ENCODE data around the gene SERTAD2.
A peak's percentile ranks its signal among the peaks of the same experiment; 100 is the strongest.

SERTAD2 gene

DNA sequence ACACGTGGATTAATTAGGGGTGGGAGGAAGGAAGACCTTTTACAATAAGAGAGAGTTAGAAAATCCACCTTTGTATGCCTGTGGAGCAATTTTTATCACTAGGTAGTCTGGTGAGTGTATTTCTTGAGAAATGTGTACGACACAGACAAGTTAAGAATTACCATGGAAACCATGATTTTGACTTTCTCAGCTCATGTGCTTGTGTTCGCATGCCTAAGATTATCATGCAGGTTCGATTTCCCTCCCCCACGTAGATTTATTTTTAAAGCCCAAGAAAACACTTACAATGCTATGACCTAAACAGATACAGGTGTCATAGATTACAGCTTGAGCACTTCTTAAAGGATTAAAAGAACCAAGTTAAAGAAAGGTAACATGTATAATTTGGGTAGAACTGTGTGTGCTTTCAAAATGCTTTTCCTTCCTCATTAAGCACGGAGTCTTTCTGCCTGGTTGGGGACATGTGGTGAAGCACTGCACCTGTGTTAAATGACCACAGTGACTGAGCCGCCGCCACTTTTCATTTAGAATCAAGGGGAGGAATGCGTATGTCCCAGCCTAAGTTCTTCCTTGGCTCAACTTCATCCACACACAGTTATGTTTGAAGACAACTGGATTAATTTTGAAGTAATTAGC is 16.6 kb downstream of the SERTAD2 start:
- Mint-ChIP-seq H3K27ac (peak overlapping the region; percentile 74 to 90), H3K4me3 (peak overlapping the region in 1 of 2 donors; percentile 53), H3K4me1 (ENCODE audit: low read depth in 2 of 2) (peaks cover 19 to 42% of the 10 kb centered on the region in 2 donors), H3K9me3 (no peaks in the 10 kb centered on the region), H3K27me3 (no peaks in the 10 kb centered on the region), H3K36me3 (ENCODE audit: insufficient read depth) (peaks cover 29% of the 10 kb centered on the region)
- ATAC-seq (replicated peaks) (peak; percentile 61), DNase-seq (no peak)

DNA sequence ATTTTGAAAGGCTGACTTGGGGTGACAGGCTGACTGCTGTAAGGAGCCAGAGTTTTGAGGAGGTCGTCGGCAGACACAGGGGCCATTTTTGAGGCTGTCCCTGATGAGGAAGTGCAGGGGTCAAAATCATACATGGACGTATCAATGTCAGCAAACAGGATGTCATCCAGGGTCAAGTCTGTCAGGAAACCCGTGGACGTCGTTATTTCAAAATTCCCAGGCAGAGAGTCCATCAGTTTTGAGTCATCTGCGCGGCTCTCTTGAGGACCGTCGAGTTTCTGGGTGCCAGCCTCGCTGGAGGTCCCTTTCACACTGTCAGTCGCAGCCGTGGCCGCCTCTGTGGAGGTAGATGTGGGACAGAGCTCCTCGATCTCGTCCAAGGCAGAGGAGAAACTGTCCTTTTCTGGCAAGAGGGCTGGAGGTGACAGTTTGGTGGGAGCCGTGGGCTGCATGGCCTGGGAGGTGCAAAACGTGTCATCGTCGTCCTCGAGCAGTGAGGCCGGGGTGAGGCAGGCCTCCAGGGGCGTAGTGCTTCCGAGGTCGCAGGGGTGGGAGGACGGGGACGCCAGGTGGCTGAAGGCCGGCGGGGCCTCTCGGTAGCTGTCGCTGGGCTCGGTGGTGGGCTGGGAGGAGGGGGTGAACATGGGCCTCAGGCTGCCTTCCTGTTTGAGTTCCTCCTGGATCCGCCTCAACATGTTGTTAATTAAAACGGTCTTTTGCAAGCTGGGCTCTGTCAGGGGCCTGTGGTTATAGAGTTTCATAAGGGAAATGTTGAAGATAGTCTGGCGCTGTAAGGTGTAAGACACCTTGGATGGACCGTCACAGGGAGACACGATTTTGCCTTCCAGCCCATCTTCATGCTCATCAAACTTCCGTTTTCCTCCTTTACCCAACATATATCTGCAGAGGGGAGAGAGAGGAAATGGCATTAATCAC is 17.5 kb downstream of the SERTAD2 start:
- peaks cover 16 to 42% of the 10 kb centered on the region in 2 donors for H3K4me1 Mint-ChIP-seq (ENCODE audit: low read depth in 2 of 2)
- H3K27me3 Mint-ChIP-seq, result no peaks in the 10 kb centered on the region
- H3K36me3 Mint-ChIP-seq (ENCODE audit: insufficient read depth), result peaks cover 34% of the 10 kb centered on the region
- peak overlapping the region; percentile 51 to 53 for H3K4me3 Mint-ChIP-seq
- H3K9me3 Mint-ChIP-seq, result no peaks in the 10 kb centered on the region
- ATAC-seq (replicated peaks) (peak; percentile 58), DNase-seq (no peak)
- H3K27ac Mint-ChIP-seq, result peak overlapping the region; percentile 74 to 90

DNA sequence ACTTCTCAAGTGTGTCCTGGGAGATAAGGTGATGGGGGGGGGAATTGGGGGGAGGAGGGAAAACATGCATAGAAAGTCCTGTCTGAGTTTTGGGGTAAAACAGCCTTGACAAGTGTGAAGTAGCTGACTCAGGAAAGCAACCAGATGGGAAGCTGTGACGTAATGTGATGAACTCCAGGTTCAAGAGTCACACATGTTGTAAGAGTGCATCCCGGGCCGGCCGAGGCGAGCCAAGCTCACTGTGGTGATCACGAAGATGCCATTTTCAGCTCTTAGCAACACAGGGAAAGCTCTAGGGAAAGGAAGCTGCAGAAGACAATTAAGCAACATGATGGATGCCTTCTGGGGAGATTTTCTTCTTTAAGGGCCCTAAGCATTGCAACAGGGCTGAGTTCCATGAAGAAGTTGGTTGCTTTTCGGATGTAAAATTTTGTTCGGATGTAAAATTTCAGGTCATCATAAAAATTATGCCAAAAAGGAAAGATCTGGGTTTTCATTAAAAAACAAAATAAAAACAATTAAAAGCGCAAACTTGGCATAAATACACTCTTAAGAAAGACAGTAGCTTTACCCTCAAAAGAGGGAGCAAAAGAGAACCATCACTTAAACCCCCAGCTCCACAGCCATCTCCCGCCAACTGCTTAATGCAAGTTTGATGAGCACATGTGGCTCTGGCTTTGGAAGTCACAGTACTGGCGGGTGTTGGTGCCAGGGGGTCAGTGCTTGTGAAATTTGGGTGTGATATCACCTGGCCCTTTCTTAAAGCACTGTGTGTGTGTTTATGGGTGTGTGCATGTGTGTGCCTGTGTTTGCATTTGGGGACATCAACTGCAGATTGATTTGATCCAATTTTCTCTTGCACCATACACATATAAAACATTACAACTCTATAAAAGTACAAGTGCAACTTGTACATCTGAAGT is 19.1 kb downstream of the SERTAD2 start:
- no peak for ATAC-seq (replicated peaks)
- Mint-ChIP-seq H3K9me3 (no peaks in the 10 kb centered on the region), H3K36me3 (ENCODE audit: insufficient read depth) (peaks cover 42% of the 10 kb centered on the region), H3K4me1 (ENCODE audit: low read depth in 2 of 2) (peaks cover 16 to 28% of the 10 kb centered on the region in 2 donors), H3K27me3 (no peaks in the 10 kb centered on the region), H3K27ac (no peak overlapping the region), H3K4me3 (no peak overlapping the region)
- no peak for DNase-seq

DNA sequence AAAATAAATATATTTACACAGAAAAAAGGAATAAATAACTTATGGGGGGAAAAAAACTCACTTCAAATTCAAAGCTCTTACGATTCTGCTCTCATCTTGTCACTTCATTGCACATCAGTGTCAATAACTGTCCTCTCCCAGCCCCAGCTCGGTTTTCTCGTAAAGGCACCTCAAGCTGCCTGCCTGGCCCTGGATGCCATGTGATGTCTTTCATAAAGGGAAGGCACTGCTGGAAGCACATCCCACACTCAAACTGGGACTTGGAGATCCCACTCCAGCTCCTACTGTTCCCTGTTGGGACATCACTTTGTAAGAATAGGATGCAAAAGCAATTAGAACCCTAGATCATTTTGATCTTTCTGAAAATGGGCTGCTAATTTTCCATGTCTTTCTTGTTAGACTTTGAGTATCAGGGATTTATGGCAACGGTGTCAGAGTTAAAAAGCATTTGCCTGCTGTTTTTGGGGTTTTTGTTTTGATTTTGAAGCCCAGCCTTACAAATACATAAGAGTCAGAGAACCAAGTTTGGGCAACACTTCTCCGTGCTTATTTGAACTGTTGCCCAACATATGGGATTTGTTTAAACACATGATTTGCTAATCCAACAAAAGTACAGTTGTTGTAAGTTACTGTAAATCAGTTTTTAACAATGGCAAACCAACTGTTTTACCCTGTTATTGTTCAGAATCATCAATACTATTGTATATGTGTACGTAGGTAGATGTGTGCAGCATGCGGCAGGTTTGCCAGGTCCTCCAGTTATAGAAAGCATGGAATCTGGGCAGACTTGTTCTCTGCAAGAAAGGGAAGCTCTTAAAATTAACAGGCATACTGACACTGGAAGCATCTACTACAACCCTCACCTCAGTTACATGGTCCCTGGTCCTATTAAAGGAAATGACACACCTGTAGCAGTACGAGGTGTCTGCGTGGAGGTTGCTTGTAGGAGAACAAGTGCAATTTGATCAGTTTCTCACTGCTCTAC is 20.6 kb downstream of the SERTAD2 start:
- H3K36me3 Mint-ChIP-seq (ENCODE audit: insufficient read depth), result peaks cover 46% of the 10 kb centered on the region
- H3K4me1 Mint-ChIP-seq (ENCODE audit: low read depth in 2 of 2), result peaks cover 13 to 21% of the 10 kb centered on the region in 2 donors
- no peaks in the 10 kb centered on the region for H3K27me3 Mint-ChIP-seq
- no peak overlapping the region for H3K4me3 Mint-ChIP-seq
- no peaks in the 10 kb centered on the region for H3K9me3 Mint-ChIP-seq
- DNase-seq (no peak), ATAC-seq (replicated peaks) (no peak)
- no peak overlapping the region for H3K27ac Mint-ChIP-seq

DNA sequence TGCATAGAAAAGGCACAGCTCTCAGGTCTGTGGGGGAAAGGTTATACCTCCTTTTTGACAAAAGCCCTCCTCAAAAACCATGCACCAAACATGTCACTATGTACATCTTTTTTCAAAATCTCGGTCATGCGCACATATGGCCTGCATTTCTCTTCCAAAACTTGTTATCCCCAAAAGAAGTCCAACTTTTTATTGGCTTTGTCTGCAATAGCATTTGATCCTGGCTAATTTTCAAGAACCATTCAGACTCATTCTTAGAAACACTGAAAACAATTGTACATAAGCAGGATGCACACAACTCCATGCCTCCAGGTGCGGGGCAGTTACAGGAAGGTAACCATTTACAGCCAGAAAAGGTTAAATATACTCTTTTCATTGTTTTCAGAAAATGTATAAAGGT is 21.9 kb downstream of the SERTAD2 start:
- Mint-ChIP-seq H3K4me3 (no peak overlapping the region), H3K36me3 (ENCODE audit: insufficient read depth) (peaks cover 45% of the 10 kb centered on the region), H3K27ac (peak overlapping the region in 1 of 2 donors; percentile 49), H3K4me1 (ENCODE audit: low read depth in 2 of 2) (peaks cover 7% of the 10 kb centered on the region in 2 donors), H3K9me3 (no peaks in the 10 kb centered on the region), H3K27me3 (no peaks in the 10 kb centered on the region)
- no peak for ATAC-seq (replicated peaks)
- DNase-seq, result no peak

DNA sequence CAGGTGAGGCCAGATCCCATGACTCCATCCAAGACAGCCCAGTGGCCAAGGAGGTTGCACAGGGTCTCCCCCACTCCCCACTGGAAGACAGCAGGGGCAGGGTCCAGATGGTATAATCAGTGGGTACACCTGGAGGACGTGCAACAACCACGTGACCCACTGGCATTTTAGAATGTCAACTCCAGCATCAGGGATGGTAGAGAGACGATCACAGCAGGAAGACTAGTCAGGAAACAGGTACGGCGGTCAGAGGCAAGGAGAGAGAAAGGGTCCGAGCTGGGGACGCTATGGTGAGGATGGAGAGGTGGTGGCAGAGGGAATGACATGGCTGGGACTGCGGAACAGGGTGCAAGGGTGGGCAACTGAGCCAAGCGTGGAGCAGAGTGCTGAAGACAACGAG is 23.0 kb downstream of the SERTAD2 start:
- ATAC-seq (replicated peaks), result no peak
- H3K36me3 Mint-ChIP-seq (ENCODE audit: insufficient read depth), result peaks cover 34% of the 10 kb centered on the region
- H3K27me3 Mint-ChIP-seq, result no peaks in the 10 kb centered on the region
- H3K27ac Mint-ChIP-seq, result peak overlapping the region in 1 of 2 donors; percentile 49
- H3K4me1 Mint-ChIP-seq (ENCODE audit: low read depth in 2 of 2), result peaks cover 0 to 4% of the 10 kb centered on the region in 2 donors
- no peak for DNase-seq
- no peaks in the 10 kb centered on the region for H3K9me3 Mint-ChIP-seq
- no peak overlapping the region for H3K4me3 Mint-ChIP-seq

DNA sequence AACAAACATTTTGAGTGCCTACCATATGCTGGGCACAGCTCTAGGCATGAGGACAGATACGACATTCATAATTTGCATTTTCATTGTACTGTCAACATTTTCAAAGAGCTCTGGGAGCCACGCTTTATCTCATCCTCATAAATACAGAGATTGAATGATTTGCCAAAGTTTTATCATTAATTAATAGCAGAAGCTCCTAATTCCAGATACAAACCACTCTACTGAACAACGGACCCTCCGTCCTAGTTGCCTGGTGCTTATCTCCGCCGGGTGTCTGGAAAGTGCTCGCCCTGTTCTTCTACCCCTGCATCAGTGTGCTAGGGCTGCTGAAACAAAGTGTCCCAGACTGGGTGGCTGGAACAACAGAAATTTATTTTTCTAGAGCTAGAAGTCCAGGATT is 23.8 kb downstream of the SERTAD2 start:
- Mint-ChIP-seq H3K4me1 (ENCODE audit: low read depth in 2 of 2) (peaks cover 0 to 2% of the 10 kb centered on the region in 2 donors), H3K27ac (no peak overlapping the region), H3K4me3 (no peak overlapping the region), H3K27me3 (no peaks in the 10 kb centered on the region), H3K36me3 (ENCODE audit: insufficient read depth) (peaks cover 31% of the 10 kb centered on the region), H3K9me3 (no peaks in the 10 kb centered on the region)
- DNase-seq (no peak), ATAC-seq (replicated peaks) (no peak)

DNA sequence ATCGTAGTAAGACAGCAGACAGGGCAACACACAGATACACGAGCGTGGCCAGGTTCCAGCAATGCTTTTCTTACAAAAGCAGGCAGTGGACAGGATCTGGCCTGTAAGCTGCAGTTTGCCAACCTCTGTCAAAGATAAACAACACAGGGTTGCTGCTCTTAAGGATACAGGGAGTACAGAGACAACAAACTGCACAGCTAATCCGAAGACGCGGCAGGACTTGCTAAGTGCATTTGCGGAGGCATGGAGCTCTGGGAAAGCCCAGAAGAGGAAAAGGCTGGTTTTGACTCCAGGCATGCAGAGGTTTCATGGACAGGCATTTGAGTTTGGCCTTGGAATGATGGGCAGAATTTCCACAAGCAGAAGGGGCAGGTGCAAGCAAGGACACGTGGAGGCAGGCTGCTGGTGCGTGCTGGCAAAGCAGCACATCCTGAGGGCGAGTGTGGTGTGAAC is 24.4 kb downstream of the SERTAD2 start:
- Mint-ChIP-seq H3K36me3 (ENCODE audit: insufficient read depth) (peaks cover 28% of the 10 kb centered on the region), H3K9me3 (no peaks in the 10 kb centered on the region), H3K4me1 (ENCODE audit: low read depth in 2 of 2) (peaks cover 0 to 2% of the 10 kb centered on the region in 2 donors), H3K27ac (no peak overlapping the region), H3K27me3 (no peaks in the 10 kb centered on the region), H3K4me3 (no peak overlapping the region)
- DNase-seq, result no peak
- no peak for ATAC-seq (replicated peaks)

DNA sequence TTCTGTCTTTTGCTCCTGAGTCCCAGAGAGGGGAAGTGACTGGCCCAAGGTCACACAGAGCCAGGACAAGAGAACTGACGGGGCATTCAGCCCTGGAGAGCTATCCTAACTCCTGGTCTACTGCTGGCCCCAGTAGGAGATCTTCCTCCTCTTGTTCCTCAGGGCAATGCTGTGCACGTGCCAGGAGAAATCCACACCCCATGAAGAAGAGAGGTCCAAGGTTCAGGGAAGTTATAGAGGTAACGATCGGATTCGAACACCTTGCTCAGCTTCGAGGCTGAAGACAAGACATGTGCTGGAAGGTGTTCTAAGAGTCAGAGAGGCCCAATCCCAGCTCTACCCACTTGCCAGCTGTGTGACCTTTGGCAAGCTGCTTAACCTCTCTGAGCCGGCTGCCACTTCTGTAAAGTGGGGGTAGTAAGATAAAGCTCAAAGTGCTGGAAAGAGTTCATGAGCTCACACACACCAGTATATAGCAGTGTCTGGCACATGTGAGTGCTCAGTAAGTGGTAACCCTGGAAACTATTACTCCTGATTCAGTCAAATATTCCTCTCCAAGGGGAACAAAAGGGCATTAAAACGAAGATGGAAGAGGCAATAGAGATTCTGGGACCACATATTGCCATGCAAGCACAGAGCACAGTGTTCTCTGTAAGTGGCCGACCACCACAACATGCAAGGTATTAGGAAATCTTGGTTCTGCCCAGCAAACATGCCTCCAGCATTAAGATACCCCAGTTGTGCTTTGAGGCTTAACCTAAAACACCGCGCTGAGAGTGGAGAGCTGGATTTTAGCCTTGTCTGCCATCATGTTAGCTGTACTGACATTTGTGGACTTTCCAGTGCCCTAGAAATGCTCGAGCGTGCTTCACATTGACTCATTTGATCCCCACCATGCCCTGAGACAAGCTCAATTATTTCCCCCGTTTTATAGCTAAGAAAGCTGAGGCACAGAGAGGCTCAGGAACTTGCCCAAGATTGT is 25.6 kb downstream of the SERTAD2 start:
- Mint-ChIP-seq H3K4me3 (no peak overlapping the region), H3K27me3 (peaks cover 0 to 3% of the 10 kb centered on the region in 2 donors), H3K4me1 (ENCODE audit: low read depth in 2 of 2) (peaks cover 0 to 2% of the 10 kb centered on the region in 2 donors), H3K9me3 (no peaks in the 10 kb centered on the region), H3K27ac (no peak overlapping the region), H3K36me3 (ENCODE audit: insufficient read depth) (peaks cover 24% of the 10 kb centered on the region)
- DNase-seq, result no peak
- no peak for ATAC-seq (replicated peaks)

DNA sequence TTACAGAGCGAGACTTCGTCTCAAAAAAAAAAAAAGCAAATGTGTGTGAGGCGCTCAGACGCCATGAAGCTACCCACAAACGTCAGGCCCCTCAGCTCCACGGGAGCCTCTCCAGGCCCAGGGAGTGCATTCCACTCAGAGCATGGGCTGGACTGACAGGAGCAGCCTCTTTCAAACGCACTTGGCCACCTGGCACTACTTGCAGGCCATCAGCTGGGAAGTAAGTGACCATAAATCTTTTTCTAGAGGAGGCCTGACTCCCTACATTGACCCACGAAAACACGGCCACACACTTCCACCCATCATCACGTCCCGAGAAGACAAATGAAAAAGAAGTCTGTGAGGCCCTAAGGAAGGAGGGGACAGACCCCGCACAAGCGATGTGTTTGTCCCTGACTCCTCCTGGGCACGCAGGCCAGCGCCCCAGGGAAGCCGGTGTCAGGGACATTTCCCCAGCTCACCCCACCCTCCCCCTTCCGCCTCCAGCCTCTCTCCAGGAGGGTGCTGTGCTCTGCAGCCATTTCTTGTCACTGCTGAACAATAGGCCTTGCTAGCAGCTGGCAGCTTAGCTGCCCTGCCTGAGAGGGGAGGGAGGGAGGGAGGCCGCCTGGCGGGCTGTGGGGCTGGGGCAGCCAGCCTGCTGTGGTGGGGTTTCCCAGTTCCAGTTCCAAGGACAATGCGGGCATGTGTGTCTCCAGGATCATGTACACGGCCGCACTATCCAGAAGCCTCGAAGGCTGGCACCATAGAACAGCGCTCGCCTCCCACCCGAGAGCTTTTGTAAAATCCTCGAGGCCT is 26.6 kb downstream of the SERTAD2 start:
- Mint-ChIP-seq H3K36me3 (ENCODE audit: insufficient read depth) (peaks cover 17% of the 10 kb centered on the region), H3K27ac (no peak overlapping the region), H3K4me1 (ENCODE audit: low read depth in 2 of 2) (peaks cover 0 to 4% of the 10 kb centered on the region in 2 donors), H3K27me3 (peaks cover 0 to 12% of the 10 kb centered on the region in 2 donors), H3K4me3 (no peak overlapping the region), H3K9me3 (no peaks in the 10 kb centered on the region)
- DNase-seq, result no peak
- ATAC-seq (replicated peaks), result no peak
